SK-N-SH (cell line): ENCODE results near the gene ZCCHC17. TPM values are rescaled to one million over a fixed set of nuclear protein-coding genes. Genes with fewer than 3 reads are reported as not detected.

Source experiments
- CTCF ChIA-PET: fragments of 300-600, 350-600 bp; formaldehyde crosslinking; extraction: SDS; loops from one replicate; lab custom pipeline; 2021; lab: Yijun Ruan, JAX
- POLR2A ChIA-PET: fragments of 350-600 bp; sonication (Branson Sonifier 250); formaldehyde crosslinking; extraction: SDS; loops from one replicate; lab custom pipeline; 2020; ENCODE audit warnings: antibody characterized with exemption, inconsistent platforms; lab: Yijun Ruan, JAX
- DNase-seq: peaks from one replicate; pipeline ENCODE4 v3.0.0; 2012
- H2AFZ ChIP-seq: fragments of 200-600 bp; sonication (generic); 2 replicates; pipeline ENCODE4 v1.8.1; 2016; ENCODE audit warnings: antibody characterized with exemption, mild to moderate bottlenecking, low read depth
- H3F3A ChIP-seq: fragments of 200-600 bp; sonication (generic); replicated peaks from 2 replicates; pipeline ENCODE3; 2016; ENCODE audit warnings: antibody characterized with exemption, mild to moderate bottlenecking; ENCODE audit not compliant: insufficient read depth
- H3K27ac ChIP-seq, 2 experiments: fragments of 200-500 bp in 1 of 2; fragments of 200-600 bp in 1 of 2; sonication (Bioruptor generic) in 1 of 2; sonication (generic), shearing (Covaris generic) in 1 of 2; 2 replicates each; pipeline versions ENCODE4 v1.5.1 to v1.6.1; 2014 to 2016; ENCODE audit warnings: low read depth in 2 of 2, inconsistent platforms in 1 of 2, low read length in 1 of 2, mild to moderate bottlenecking in 1 of 2, mixed read lengths in 1 of 2
- H3K27me3 ChIP-seq: fragments of 200-600 bp; sonication (generic), shearing (Covaris generic); 2 replicates; pipeline ENCODE4 v1.6.1; 2016; ENCODE audit warnings: mixed run types; ENCODE audit not compliant: insufficient read depth
- H3K36me3 ChIP-seq, 2 experiments: fragments of 200-500 bp in 1 of 2; fragments of 200-600 bp in 1 of 2; sonication (Bioruptor generic) in 1 of 2; sonication (generic) in 1 of 2; replicated peaks in 1 of 2; 2 replicates each; pipeline versions ENCODE3 to v1.5.1; 2014 to 2016; ENCODE audit warnings: low read length in 1 of 2, mild to moderate bottlenecking in 1 of 2; ENCODE audit not compliant: insufficient read depth in 2 of 2, control insufficient read depth in 1 of 2
- H3K4me1 ChIP-seq, 2 experiments: fragments of 200-500 bp in 1 of 2; fragments of 200-600 bp in 1 of 2; sonication (Bioruptor generic) in 1 of 2; sonication (generic), shearing (Covaris generic) in 1 of 2; 2 replicates each; pipeline versions ENCODE4 v1.5.1 to v1.6.1; 2014 to 2016; ENCODE audit warnings: low read depth in 1 of 2, low read length in 1 of 2, mixed run types in 1 of 2; ENCODE audit not compliant: insufficient read depth in 2 of 2, control insufficient read depth in 1 of 2
- H3K4me2 ChIP-seq: fragments of 200-600 bp; sonication (generic), shearing (Covaris generic); 2 replicates; pipeline ENCODE4 v1.6.1; 2017; ENCODE audit warnings: mixed run types
- H3K4me3 ChIP-seq, 2 experiments: fragments of 200-500 bp in 1 of 2; fragments of 200-600 bp in 1 of 2; sonication (Bioruptor generic) in 1 of 2; sonication (generic), shearing (Covaris generic) in 1 of 2; 2 replicates each; pipeline versions ENCODE4 v1.5.1 to v1.8.1; 2014 to 2016; ENCODE audit warnings: low read depth in 2 of 2, inconsistent platforms in 1 of 2, low read length in 1 of 2, mild to moderate bottlenecking in 1 of 2, mixed read lengths in 1 of 2, moderate library complexity in 1 of 2
- H3K79me2 ChIP-seq: fragments of 200-600 bp; sonication (generic); 2 replicates; pipeline ENCODE4 v1.8.1; 2017; ENCODE audit warnings: mild to moderate bottlenecking; ENCODE audit not compliant: insufficient read depth
- H3K9ac ChIP-seq: fragments of 200-600 bp; sonication (generic); 2 replicates; pipeline ENCODE4 v1.6.1; 2017; ENCODE audit warnings: mixed run types
- H3K9me2 ChIP-seq: fragments of 200-600 bp; sonication (generic); 2 replicates; pipeline ENCODE4 v1.6.1; 2017; ENCODE audit warnings: mixed run types
- H3K9me3 ChIP-seq: fragments of 200-600 bp; sonication (generic); 2 replicates; pipeline ENCODE4 v1.6.1; 2017; ENCODE audit warnings: mixed run types, mild to moderate bottlenecking, moderate library complexity
- H4K20me1 ChIP-seq: fragments of 200-600 bp; sonication (generic); 2 replicates; pipeline ENCODE4 v1.6.1; 2017; ENCODE audit warnings: mild to moderate bottlenecking, mixed run types; ENCODE audit not compliant: insufficient read depth
- EP300 ChIP-seq, 2 experiments: IDR thresholded peaks; 2 replicates each; pipeline versions ENCODE4 v1.4.0 to v1.6.1; 2012; ENCODE audit warnings: borderline replicate concordance in 1 of 2, low read depth in 1 of 2, low read length in 1 of 2
- FOXJ3 ChIP-seq: sonication (generic); formaldehyde crosslinking; IDR thresholded peaks from 2 replicates; pipeline ENCODE4 v1.5.1; 2020; ENCODE audit warnings: mild to moderate bottlenecking, missing genetic modification reagents
- GABPA ChIP-seq: IDR thresholded peaks from 2 replicates; pipeline ENCODE4 v1.4.0; 2012; ENCODE audit warnings: low read depth, mild to moderate bottlenecking
- GATA2 ChIP-seq: sonication (generic); formaldehyde crosslinking; IDR thresholded peaks from 2 replicates; pipeline ENCODE4 v1.5.0; 2020; ENCODE audit warnings: mild to moderate bottlenecking, missing genetic modification reagents
- IRF3 ChIP-seq: fragments of 150-350 bp; IDR thresholded peaks from 2 replicates; pipeline ENCODE4 v1.6.1; 2016; ENCODE audit warnings: mild to moderate bottlenecking, low read depth, low read length
- MEF2A ChIP-seq: IDR thresholded peaks from 2 replicates; pipeline ENCODE4 v1.4.0; 2012; ENCODE audit warnings: low read depth, borderline replicate concordance
- MXI1 ChIP-seq: IDR thresholded peaks from 2 replicates; pipeline ENCODE4 v1.6.1; 2012; ENCODE audit warnings: mild to moderate bottlenecking, low read depth, low read length, improper control_type of control experiment
- NRF1 ChIP-seq: IDR thresholded peaks from 2 replicates; pipeline ENCODE4 v1.6.1; 2012; ENCODE audit warnings: low read depth, mild to moderate bottlenecking, low read length
- POLR2AphosphoS5 ChIP-seq: IDR thresholded peaks from 2 replicates; pipeline ENCODE4 v1.6.1; 2012; ENCODE audit warnings: low read depth, low read length
- RCOR1 ChIP-seq: fragments of 150-350 bp; IDR thresholded peaks from 2 replicates; pipeline ENCODE4 v1.6.1; 2017; ENCODE audit warnings: antibody characterized with exemption, low read length
- RFX5 ChIP-seq: IDR thresholded peaks from 2 replicates; pipeline ENCODE4 v1.6.1; 2012; ENCODE audit warnings: mild to moderate bottlenecking, improper control_type of control experiment, low read length
- SMC3 ChIP-seq: IDR thresholded peaks from 2 replicates; pipeline ENCODE4 v1.6.1; 2012; ENCODE audit warnings: low read depth, low read length, improper control_type of control experiment
- TAF1 ChIP-seq: IDR thresholded peaks from 2 replicates; pipeline ENCODE4 v1.6.1; 2012; ENCODE audit warnings: low read depth, mild to moderate bottlenecking, low read length, moderate library complexity, borderline replicate concordance
- TCF12 ChIP-seq: IDR thresholded peaks from 2 replicates; pipeline ENCODE4 v1.4.0; 2012
- WGBS: methylation state at CpG from one replicate; pipeline ENCODE4 v1.1.6; 2017; ENCODE audit warnings: low lambda C conversion rate; 5-methylcytosine and 5-hydroxymethylcytosine counted together
- polyA plus RNA-seq, 3 experiments: library from polyadenylated mRNA; depleted of rRNA; stranded (reverse); fragments of >200 nt; gene quantifications; 2 replicates each; pipeline ENCODE4 v1.2.3, GENCODE V29; 2012
- TF ChIP-seq, protein P1 (sequence below): IDR thresholded peaks from 2 replicates; pipeline ENCODE4; 2012
- TF ChIP-seq, protein P2 (sequence below): IDR thresholded peaks from 2 replicates; pipeline ENCODE4 v1.4.0; 2012; ENCODE audit warnings: low read depth, borderline replicate concordance

Gene ZCCHC17
- polyA plus RNA-seq, 1 of the 3 experiments (the other 2 are of a cell fraction): 25.8 TPM

DNA sequence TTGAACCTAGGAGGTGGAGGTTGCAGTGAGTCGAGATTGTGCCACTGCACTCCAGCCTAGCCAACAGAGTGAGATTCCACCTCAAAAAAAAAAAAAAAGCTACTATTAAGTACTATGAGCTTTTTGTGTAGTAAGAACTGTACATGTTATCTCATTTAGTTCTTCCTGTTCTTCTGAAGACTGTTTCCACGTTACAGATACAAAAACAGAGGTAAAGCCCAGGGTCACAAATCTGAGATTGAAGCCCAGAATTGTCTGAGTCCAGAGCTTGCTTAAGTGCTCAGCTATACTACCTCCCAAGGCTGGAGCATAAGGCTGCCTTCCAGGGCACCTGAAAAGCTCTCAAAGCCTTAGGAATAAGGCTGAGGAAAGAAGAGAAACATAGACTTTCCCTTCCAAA lies 73.2 kb downstream of the ZCCHC17 start:
- H3K9me3 ChIP-seq: no peaks in the 10 kb centered on the region
- H3K4me3 ChIP-seq: no peak overlapping the region
- ChIA-PET POLR2A (no interaction called here), CTCF (interaction anchor here (3.3 to 12.3 kb wide), 2 partner anchors 24 to 187 kb away, joined by 15 to 88 read pairs; no protein-coding TSS in a partner anchor)
- H3K27me3 ChIP-seq: no peaks in the 10 kb centered on the region
- peaks cover 0 to 15% of the 10 kb centered on the region in 2 experiments; a peak in 1 of 4 replicates for H3K4me1 ChIP-seq
- peaks cover 0 to 16% of the 10 kb centered on the region in 2 experiments for H3K36me3 ChIP-seq
- H3K4me2 ChIP-seq: no peak overlapping the region
- TF ChIP-seq RFX5 (no peak), TAF1 (no peak)
- WGBS: 95% methylated on average over 2 of the region's 2 CpGs
- no peak for DNase-seq
- no peak overlapping the region for H2AFZ ChIP-seq
- H4K20me1 ChIP-seq: no peaks in the 10 kb centered on the region
- H3K9me2 ChIP-seq: no peaks in the 10 kb centered on the region
- H3K27ac ChIP-seq: no peak overlapping the region
- no peak overlapping the region for H3K9ac ChIP-seq
- no peaks in the 10 kb centered on the region for H3F3A ChIP-seq
- no peaks in the 10 kb centered on the region for H3K79me2 ChIP-seq

GRCh38 chr1:31370565-31370964 lies 73.7 kb downstream of the ZCCHC17 start:
- Histone ChIP-seq H3K9ac (no peak overlapping the region), H3K36me3 (peaks cover 0 to 10% of the 10 kb centered on the region in 2 experiments), H3K9me2 (no peaks in the 10 kb centered on the region), H3K27me3 (no peaks in the 10 kb centered on the region), H3K27ac (no peak overlapping the region), H2AFZ (no peak overlapping the region), H3K4me2 (no peak overlapping the region), H3K4me1 (peaks cover 0 to 15% of the 10 kb centered on the region in 2 experiments; a peak in 1 of 4 replicates), H3K9me3 (no peaks in the 10 kb centered on the region), H4K20me1 (no peaks in the 10 kb centered on the region), H3F3A (no peaks in the 10 kb centered on the region), H3K4me3 (no peak overlapping the region), H3K79me2 (no peaks in the 10 kb centered on the region)
- 100% methylated on average over 4 of the region's 4 CpGs for WGBS
- POLR2A ChIA-PET: no interaction called here
- no peak for DNase-seq
- CTCF ChIA-PET: interaction anchor here (1.6 to 12.3 kb wide), 3 partner anchors 24 to 187 kb away, joined by 5 to 88 read pairs (median 15); no protein-coding TSS in a partner anchor
- TF ChIP-seq MEF2A (no peak), RCOR1 (no peak), RFX5 (no peak), FOXJ3 (CRISPR knock-in tag) (no peak), TCF12 (no peak), NRF1 (no peak), EP300 (IDR thresholded peaks at IDR 0.05; ENCODE audit: borderline replicate concordance in 1 of 2, low read depth in 1 of 2, low read length in 1 of 2) (no peak), GABPA (no peak), GATA2 (CRISPR knock-in tag) (no peak), POLR2AphosphoS5 (no peak), MXI1 (no peak), IRF3 (no peak), SMC3 (no peak)
- TF ChIP-seq, protein P1, sequence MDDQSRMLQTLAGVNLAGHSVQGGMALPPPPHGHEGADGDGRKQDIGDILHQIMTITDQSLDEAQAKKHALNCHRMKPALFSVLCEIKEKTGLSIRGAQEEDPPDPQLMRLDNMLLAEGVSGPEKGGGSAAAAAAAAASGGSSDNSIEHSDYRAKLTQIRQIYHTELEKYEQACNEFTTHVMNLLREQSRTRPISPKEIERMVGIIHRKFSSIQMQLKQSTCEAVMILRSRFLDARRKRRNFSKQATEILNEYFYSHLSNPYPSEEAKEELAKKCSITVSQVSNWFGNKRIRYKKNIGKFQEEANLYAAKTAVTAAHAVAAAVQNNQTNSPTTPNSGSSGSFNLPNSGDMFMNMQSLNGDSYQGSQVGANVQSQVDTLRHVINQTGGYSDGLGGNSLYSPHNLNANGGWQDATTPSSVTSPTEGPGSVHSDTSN: no peak
- TF ChIP-seq, protein P2, sequence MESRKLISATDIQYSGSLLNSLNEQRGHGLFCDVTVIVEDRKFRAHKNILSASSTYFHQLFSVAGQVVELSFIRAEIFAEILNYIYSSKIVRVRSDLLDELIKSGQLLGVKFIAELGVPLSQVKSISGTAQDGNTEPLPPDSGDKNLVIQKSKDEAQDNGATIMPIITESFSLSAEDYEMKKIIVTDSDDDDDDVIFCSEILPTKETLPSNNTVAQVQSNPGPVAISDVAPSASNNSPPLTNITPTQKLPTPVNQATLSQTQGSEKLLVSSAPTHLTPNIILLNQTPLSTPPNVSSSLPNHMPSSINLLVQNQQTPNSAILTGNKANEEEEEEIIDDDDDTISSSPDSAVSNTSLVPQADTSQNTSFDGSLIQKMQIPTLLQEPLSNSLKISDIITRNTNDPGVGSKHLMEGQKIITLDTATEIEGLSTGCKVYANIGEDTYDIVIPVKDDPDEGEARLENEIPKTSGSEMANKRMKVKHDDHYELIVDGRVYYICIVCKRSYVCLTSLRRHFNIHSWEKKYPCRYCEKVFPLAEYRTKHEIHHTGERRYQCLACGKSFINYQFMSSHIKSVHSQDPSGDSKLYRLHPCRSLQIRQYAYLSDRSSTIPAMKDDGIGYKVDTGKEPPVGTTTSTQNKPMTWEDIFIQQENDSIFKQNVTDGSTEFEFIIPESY: no peak
